OCI-M2 (cell line): ENCODE measurements around the gene LDB3.

Source experiments
- DNase-seq: peaks from one replicate; lab custom pipeline; 2025; ENCODE audit not compliant: unreplicated experiment; lab: John Stamatoyannopoulos, UW

Gene LDB3

DNA sequence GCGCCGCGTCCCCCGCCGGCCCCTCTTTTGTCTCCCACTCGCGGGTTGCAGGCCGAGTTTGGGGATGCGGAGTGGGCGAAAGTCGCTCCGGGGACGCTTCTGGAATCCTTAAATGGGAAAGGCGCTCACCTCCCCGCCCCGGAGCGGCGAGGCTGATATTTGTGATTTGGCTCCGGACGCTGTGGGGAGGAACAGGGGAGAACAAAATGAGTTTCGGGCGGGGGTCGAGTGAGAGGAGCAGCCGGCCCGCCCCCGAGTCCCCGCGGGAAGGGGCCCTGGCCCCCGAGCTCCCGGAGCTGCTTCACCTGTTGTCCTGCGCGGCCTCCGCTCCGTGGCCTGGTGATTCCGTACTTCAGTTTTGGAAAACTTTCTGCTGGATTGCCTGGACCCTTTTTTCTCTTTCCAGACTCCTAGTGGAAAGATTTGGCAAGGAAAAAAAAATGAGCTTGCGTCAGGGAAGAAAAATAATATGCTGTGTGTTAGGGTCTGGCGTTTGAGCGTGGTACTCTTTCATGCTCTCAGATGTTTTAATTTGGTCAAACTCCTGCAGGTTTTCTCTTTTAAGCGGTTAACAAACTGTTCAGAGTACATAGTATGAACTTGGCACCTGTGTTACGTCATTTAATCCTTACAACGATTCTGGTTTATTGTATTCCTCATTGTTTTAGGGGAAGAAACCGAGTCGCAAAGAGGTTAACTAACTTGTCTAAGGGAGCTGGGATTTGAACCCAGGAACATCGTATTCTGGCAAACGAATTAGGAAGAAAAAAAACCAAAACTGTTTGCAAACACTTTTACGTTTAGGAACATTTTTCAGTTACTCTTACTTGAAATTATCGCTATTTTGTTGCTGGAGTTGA, 89.0 kb downstream of the LDB3 start:
- DNase-seq, result no peak

DNA sequence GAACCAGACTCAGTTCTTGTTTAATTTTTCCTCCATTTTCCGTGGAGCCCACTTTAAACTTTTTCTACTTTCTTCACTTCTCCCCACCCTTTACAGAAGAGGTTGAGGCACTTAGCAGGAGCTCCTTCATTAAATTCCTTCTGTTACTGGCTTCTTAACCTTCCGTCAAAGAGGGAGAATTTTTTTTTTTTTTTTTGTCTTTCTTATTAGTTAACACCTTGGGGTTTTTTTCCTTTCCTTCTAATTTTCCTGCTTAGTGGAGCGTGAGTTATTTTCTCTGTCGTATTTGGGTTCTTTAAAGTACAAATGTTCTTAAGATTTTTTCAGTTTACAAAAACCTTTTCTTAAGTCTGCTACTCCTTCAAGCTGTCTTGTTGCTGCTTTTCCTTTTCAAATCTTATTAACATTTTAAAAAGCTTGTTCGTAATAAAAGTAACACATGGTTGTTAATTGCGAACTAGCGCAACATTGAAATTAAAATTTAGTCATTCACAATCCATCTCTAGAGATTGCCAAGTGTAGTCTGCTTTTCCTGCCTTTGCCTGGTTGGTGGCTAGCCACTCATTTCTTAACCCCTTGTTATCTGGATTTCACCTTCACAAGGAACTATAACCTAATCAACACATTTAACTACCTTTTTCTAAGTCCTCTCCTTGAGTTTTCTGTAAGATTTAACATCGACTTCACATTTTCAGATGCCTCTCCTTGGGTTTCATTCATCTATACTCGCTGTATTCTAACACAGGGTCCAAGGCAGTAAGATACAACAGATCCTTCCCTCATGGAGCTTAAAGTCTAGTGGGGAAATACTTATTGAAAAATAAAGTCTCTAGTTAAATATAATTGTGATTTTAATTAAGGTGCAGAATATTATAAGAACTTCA, 90.1 kb downstream of the LDB3 start:
- DNase-seq, result no peak

GRCh38 chr10:86759073-86759672, 90.9 kb downstream of the LDB3 start:
- DNase-seq, result no peak

DNA sequence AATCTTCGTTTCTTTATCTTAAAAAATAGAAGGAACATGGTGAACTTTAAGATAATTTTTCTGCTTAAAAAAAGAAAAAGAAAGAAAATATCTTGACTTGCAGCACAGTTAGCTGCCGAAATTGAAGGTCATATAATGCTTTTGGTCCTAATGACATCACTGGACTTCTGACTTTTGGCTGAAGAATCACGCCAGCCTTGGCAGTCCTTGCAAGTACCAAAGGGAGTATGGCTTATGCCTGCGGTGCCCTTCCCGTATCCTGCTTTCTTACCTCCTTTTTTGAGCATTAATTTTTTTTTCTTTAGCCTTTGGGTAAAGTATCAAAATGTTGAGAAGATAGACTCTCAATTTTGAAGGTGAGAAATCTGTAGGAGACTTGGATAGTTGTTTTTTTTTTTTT, 95.1 kb downstream of the LDB3 start:
- DNase-seq, result no peak

GRCh38 chr10:86765548-86765947, 97.2 kb downstream of the LDB3 start:
- DNase-seq, result no peak

DNA sequence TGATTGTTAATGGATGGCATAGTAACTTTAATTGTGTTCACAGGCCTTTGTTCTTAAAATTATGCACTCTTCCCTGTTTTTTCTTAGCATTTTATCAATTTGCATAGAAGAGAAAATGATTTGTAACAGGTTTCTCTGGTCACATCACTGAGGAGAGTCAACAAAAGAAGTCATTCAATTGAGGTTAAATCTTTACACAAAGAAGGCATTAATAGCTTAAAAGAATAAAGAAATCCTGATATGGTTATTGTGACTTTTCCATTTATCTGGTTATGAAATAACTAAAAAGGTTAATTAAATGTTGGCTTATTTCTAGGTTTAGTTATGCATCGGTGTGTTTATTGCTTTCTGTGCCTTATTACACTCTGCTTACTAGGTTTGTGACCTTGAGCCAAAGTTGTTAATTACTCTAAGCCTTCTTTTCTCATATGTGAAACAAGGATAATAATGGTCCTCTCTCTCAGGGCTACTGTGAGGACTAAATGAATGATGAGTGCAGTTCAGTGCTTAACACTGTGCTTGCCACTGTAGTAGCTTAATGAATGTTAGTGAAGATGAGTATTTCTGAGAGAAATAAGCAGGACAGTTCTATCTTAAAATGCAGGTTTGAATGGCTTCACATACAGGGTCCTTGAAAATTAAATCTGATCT, 100.2 kb downstream of the LDB3 start:
- DNase-seq, result no peak

- no peak for DNase-seq
These were observed 101.7 kb downstream of the LDB3 start for GRCh38 chr10:86769991-86770390.

DNA sequence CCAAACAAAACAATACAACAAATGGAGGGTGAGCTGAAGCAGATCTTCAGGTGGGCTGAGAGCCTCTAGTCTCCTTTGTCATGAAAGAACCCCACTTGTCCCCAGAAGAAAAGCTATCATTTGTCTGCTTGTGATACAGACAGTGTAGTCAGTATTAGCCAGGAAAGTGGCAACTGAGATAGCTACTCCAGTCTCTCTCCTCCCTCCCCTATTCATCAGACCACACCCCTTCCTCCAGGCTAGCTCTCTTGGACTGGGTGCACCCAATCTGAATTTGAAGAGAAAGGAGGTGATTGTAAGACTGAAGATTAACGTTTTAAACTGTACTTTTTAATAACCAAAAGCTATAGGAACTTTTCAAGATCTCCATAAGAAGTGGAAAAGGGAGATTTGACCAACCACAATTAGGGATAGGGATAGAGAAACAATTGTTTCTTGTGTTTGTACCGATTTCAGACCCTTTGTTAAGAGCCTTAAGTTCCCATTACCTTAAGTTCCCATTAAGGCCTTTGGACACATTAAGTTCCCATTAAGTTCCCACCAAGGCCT, 102.2 kb downstream of the LDB3 start:
- no peak for DNase-seq

- DNase-seq, result no peak
These were observed 105.2 kb downstream of the LDB3 start for GRCh38 chr10:86773498-86773897.

- DNase-seq, result no peak
These were observed 107.0 kb downstream of the LDB3 start for GRCh38 chr10:86775056-86775869.

GRCh38 chr10:86775870-86776180, 107.5 kb downstream of the LDB3 start:
- no peak for DNase-seq

GRCh38 chr10:86779220-86780017, 111.1 kb downstream of the LDB3 start:
- DNase-seq, result no peak

DNA sequence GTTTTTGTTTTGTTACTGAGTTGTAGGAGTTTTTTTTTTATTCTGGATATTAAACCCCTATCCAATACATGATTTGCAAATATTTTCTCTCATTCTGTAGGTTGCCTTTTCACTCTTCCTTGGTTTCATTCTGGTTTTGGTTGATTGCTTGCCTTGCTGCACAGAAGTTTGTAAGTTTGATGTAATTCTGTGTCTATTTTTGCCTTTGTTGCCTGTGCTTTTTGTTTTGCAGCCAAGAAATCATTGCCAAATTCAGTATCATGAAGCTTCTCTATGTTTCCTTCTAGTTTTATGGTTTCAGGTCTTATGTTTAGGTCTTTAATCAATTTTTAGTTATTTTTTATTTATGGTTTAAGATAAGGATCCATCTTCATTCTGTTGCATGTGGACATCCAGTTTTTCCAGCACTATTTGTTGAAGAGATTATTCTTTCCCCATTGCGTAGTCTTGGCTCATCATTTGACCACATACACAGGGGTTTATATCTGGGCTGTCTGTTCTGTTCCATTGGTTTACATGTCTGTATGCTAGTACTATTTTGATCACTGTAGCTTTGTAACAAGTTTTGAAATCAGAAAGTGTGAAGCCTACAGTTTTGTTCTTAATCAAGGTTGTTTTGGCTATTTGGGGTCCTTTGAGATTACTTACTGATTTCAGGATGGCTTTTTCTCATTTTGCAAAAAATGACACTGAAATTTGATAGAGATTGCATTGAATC, 114.5 kb downstream of the LDB3 start:
- DNase-seq, result no peak

GRCh38 chr10:86785037-86785436, 116.7 kb downstream of the LDB3 start:
- DNase-seq, result no peak
